ENCODE measurements around the gene SPHKAP.
A peak's percentile ranks its signal among the peaks of the same experiment; 100 is the strongest.
"Not testable (repeated sequence)": the region's sequence is repeated elsewhere in the genome, so short reads cannot be mapped to it uniquely, and the experiment has no call there.

SPHKAP gene

GRCh38 chr2:228017784-228018183 is 163.7 kb downstream of the SPHKAP start:
- DNase-seq, result no peak

- no peak for DNase-seq
Measured at GRCh38 chr2:228016402-228016801, 165.1 kb downstream of the SPHKAP start.

DNA sequence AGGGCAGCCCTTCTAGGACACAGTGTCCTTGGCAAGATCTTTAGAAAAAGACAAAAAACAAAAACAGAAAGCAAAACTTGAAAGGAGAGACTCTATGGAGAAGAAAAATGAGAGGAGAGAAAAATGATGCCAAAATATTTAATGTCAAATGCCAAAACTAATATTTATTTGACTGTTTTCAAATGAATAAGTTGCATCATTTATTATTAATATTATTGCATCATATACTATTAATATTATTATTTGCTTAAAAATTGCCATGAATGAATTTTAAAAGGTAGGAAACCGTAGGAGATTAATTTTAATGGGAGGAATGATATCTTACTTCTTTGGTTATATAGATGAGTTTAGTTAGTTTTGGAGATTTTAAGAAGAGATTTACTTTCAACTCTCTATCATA is 165.7 kb downstream of the SPHKAP start:
- DNase-seq, result no peak

GRCh38 chr2:227996366-227996765 is 185.1 kb downstream of the SPHKAP start:
- DNase-seq, result no peak

- no peak for DNase-seq
Measured at GRCh38 chr2:227990937-227991336, 190.6 kb downstream of the SPHKAP start.

- DNase-seq, result no peak
Measured at GRCh38 chr2:227973241-227973640, 208.2 kb downstream of the SPHKAP start.

- no peak for DNase-seq
Measured at GRCh38 chr2:227971619-227972230, 209.8 kb downstream of the SPHKAP start.

DNA sequence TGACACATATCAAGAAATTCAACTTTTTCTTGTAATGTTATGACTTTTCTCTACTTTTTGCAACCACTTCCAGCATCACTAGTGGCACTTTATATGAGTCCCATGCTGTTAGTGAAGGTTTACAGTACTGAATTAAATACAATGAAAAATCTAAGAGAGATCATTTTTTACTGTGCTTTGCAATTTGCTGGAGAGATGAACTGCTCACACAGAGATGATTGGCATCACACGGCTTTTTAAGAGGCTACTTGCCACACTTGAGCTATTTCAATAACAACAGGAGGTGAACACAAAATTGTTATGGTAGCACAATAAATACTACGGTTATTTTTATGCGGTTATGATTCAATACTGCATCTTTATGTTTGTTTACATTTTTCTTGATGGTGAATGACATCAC is 221.2 kb downstream of the SPHKAP start:
- no peak for DNase-seq

- DNase-seq, result no peak
Measured at GRCh38 chr2:227942965-227943364, 238.5 kb downstream of the SPHKAP start.

GRCh38 chr2:227942021-227942420 is 239.5 kb downstream of the SPHKAP start:
- DNase-seq, result no peak

- DNase-seq, result peak in 1 of 2 donors; percentile 16
Measured at GRCh38 chr2:227939271-227940027, 242.0 kb downstream of the SPHKAP start.

- not testable (repeated sequence) for DNase-seq
Measured at GRCh38 chr2:227936249-227936648, 245.2 kb downstream of the SPHKAP start.

GRCh38 chr2:227933884-227934283 is 247.6 kb downstream of the SPHKAP start:
- no peak for DNase-seq

GRCh38 chr2:227932403-227932802 is 249.1 kb downstream of the SPHKAP start:
- no peak for DNase-seq

GRCh38 chr2:227932001-227932400 is 249.5 kb downstream of the SPHKAP start:
- no peak for DNase-seq
